Measurements from ENCODE around the gene ZNF608.

GRCh38 chr5:124698770-124699169 is 47.7 kb downstream of the ZNF608 start:
- no peak for TF ChIP-seq GATA3 (IDR thresholded peaks at IDR 0.05; ENCODE audit: low read depth, low read length)
- no peak for TF ChIP-seq GATA2 (IDR thresholded peaks at IDR 0.05; ENCODE audit: low read depth, low read length)
